ENCODE results near the gene PNPLA3. TPM values are rescaled to one million over a fixed set of nuclear protein-coding genes. Genes with fewer than 3 reads are reported as not detected.

Gene PNPLA3
- total RNA-seq, 1 experiment from 2014 or later: 17.5 TPM

- Histone ChIP-seq H4K20me1 (ENCODE audit: control insufficient read depth, insufficient read depth, insufficient read length) (no peaks in the 10 kb centered on the region), H3K79me1 (ENCODE audit: insufficient read depth, low read depth, low read length, poor library complexity, severe bottlenecking) (no peaks in the 10 kb centered on the region), H2AFZ (ENCODE audit: low read length) (no peak overlapping the region), H2BK20ac (ENCODE audit: low read depth, low read length, poor library complexity, severe bottlenecking) (no peak overlapping the region), H2AK5ac (ENCODE audit: insufficient read length, low read length) (no peak overlapping the region), H2BK5ac (ENCODE audit: insufficient read length, low read length) (no peak overlapping the region), H4K5ac (ENCODE audit: insufficient read length, low read depth, low read length) (no peak overlapping the region), H2BK15ac (ENCODE audit: low read depth, low read length) (no peak overlapping the region), H3K27me3 (ENCODE audit: insufficient read depth, low read length) (no peaks in the 10 kb centered on the region), H3K4me2 (ENCODE audit: insufficient read depth, insufficient read length, low read length) (no peak overlapping the region), H3K4me1 (ENCODE audit: insufficient read depth, low read length) (no peaks in the 10 kb centered on the region; the same call in 1 of the 2 replicates), H2BK12ac (ENCODE audit: insufficient read length, low read depth, low read length) (no peak overlapping the region), H3K23ac (ENCODE audit: insufficient read length, low read depth, low read length) (no peak overlapping the region), H3K18ac (ENCODE audit: insufficient read length, low read depth, low read length) (no peak overlapping the region), H3K79me2 (ENCODE audit: insufficient read depth, low read length) (no peaks in the 10 kb centered on the region; the same call in 1 of the 2 replicates), H3K9ac (ENCODE audit: extremely low read depth, insufficient read length, low read length) (no peak overlapping the region), H3K4ac (ENCODE audit: low read depth, low read length) (no peak overlapping the region), H3K27ac (ENCODE audit: insufficient read length, low read depth, low read length) (no peak overlapping the region), H2BK120ac (ENCODE audit: low read depth, low read length, poor library complexity, severe bottlenecking) (no peak overlapping the region), H3T11ph (ENCODE audit: low read length) (no peak overlapping the region), H3K56ac (ENCODE audit: insufficient read length, low read depth, low read length) (no peak overlapping the region), H3K14ac (ENCODE audit: insufficient read depth, low read length) (no peak overlapping the region), H4K91ac (ENCODE audit: insufficient read length, low read depth, low read length) (no peak overlapping the region), H4K8ac (replicated peaks; ENCODE audit: insufficient read length, low read depth, low read length) (no peak overlapping the region), H3K23me2 (ENCODE audit: insufficient read length, low read depth, low read length, poor library complexity, severe bottlenecking) (no peaks in the 10 kb centered on the region), H3K9me3 (ENCODE audit: control insufficient read depth, low read depth, low read length) (no peaks in the 10 kb centered on the region)
- TF ChIP-seq, protein P1, sequence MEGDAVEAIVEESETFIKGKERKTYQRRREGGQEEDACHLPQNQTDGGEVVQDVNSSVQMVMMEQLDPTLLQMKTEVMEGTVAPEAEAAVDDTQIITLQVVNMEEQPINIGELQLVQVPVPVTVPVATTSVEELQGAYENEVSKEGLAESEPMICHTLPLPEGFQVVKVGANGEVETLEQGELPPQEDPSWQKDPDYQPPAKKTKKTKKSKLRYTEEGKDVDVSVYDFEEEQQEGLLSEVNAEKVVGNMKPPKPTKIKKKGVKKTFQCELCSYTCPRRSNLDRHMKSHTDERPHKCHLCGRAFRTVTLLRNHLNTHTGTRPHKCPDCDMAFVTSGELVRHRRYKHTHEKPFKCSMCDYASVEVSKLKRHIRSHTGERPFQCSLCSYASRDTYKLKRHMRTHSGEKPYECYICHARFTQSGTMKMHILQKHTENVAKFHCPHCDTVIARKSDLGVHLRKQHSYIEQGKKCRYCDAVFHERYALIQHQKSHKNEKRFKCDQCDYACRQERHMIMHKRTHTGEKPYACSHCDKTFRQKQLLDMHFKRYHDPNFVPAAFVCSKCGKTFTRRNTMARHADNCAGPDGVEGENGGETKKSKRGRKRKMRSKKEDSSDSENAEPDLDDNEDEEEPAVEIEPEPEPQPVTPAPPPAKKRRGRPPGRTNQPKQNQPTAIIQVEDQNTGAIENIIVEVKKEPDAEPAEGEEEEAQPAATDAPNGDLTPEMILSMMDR (conservative IDR thresholded peaks at IDR 0.05): no peak
- Mint-ChIP-seq H3K9me3 (no peaks in the 10 kb centered on the region; a peak in 1 of 5 replicates), H3K4me1 (peaks cover 17 to 22% of the 10 kb centered on the region in 2 experiments), H3K4me3 (no peak overlapping the region), H3K27me3 (ENCODE audit: low read depth) (no peaks in the 10 kb centered on the region), H3K36me3 (ENCODE audit: insufficient read depth in 1 of 3, low read depth in 3 of 3) (peaks cover 54 to 68% (median 66%) of the 10 kb centered on the region in 3 experiments), H3K27ac (peak overlapping the region in 1 of 3 experiments; percentile 62; a peak in 2 of 7 replicates)
- no peak for DNase-seq
- WGBS (ENCODE audit: extremely low coverage, insufficient read length, low lambda C conversion rate): no CpG with 5 or more reads among the region's 6 CpGs
Observed at GRCh38 chr22:43928908-43929307, 5.3 kb downstream of the PNPLA3 start.
